Activated naive CD8-positive, alpha-beta T cell treated with anti-CD3 and anti-CD28 coated beads, Interleukin-2, amount 50 U/mL, for 24 hours (primary cell): ENCODE results near the gene CNIH3.

Source experiments
- ATAC-seq: fragments of 150-1000 bp; cut with Tn5 transposase; one replicate; pipeline ENCODE4 v1.10.0; 2021
- DNase-seq: peaks from one replicate; pipeline ENCODE4 v3.0.0; 2021
- H3K27ac Mint-ChIP-seq: one replicate; pipeline ENCODE4 v1.8.0; 2021; ENCODE audit warnings: mild to moderate bottlenecking, mixed read lengths
- H3K27me3 Mint-ChIP-seq: one replicate; pipeline ENCODE4 v1.8.0; 2021; ENCODE audit warnings: mixed read lengths
- H3K36me3 Mint-ChIP-seq: one replicate; pipeline ENCODE4 v1.8.0; 2021; ENCODE audit warnings: low read depth, mixed read lengths
- H3K4me1 Mint-ChIP-seq: one replicate; pipeline ENCODE4 v1.8.0; 2021; ENCODE audit warnings: mixed read lengths
- H3K4me3 Mint-ChIP-seq: one replicate; pipeline ENCODE4 v1.8.0; 2021; ENCODE audit warnings: mild to moderate bottlenecking, moderate library complexity, mixed read lengths
- H3K9me3 Mint-ChIP-seq: one replicate; pipeline ENCODE4 v1.8.0; 2021; ENCODE audit warnings: mixed read lengths

The CNIH3 gene

GRCh38 chr1:224739303-224739996 lies 123.3 kb downstream of the CNIH3 start:
- no peak for ATAC-seq
- no peak for DNase-seq
- peaks cover 9% of the 10 kb centered on the region for H3K4me1 Mint-ChIP-seq
- no peak overlapping the region for H3K27ac Mint-ChIP-seq
- H3K27me3 Mint-ChIP-seq = peaks cover 2% of the 10 kb centered on the region
- no peak overlapping the region for H3K4me3 Mint-ChIP-seq
- H3K9me3 Mint-ChIP-seq = no peaks in the 10 kb centered on the region
- no peaks in the 10 kb centered on the region for H3K36me3 Mint-ChIP-seq

- Mint-ChIP-seq H3K27ac (no peak overlapping the region), H3K27me3 (peaks cover 4% of the 10 kb centered on the region)
- ATAC-seq = no peak
Observed at GRCh38 chr1:224739997-224740684, 124.0 kb downstream of the CNIH3 start.

GRCh38 chr1:224740685-224741052 lies 124.6 kb downstream of the CNIH3 start:
- DNase-seq (no peak), ATAC-seq (no peak)
- Mint-ChIP-seq H3K9me3 (no peaks in the 10 kb centered on the region), H3K27ac (no peak overlapping the region), H3K36me3 (no peaks in the 10 kb centered on the region), H3K4me3 (no peak overlapping the region), H3K27me3 (peaks cover 4% of the 10 kb centered on the region), H3K4me1 (peaks cover 11% of the 10 kb centered on the region)

More at GRCh38 chr1:224739997-224740684, 124.0 kb downstream of the CNIH3 start:
- Mint-ChIP-seq H3K4me3 (no peak overlapping the region), H3K4me1 (peaks cover 8% of the 10 kb centered on the region), H3K9me3 (no peaks in the 10 kb centered on the region), H3K36me3 (no peaks in the 10 kb centered on the region)
- no peak for DNase-seq

- no peak for DNase-seq
- peaks cover 4% of the 10 kb centered on the region for H3K27me3 Mint-ChIP-seq
- H3K4me1 Mint-ChIP-seq = peaks cover 20% of the 10 kb centered on the region
- no peak for ATAC-seq
- H3K4me3 Mint-ChIP-seq = no peak overlapping the region
- no peaks in the 10 kb centered on the region for H3K9me3 Mint-ChIP-seq
- H3K36me3 Mint-ChIP-seq = no peaks in the 10 kb centered on the region
- no peak overlapping the region for H3K27ac Mint-ChIP-seq
Observed at GRCh38 chr1:224742349-224742748, 126.2 kb downstream of the CNIH3 start.

GRCh38 chr1:224743608-224744164 lies 127.6 kb downstream of the CNIH3 start:
- Mint-ChIP-seq H3K36me3 (no peaks in the 10 kb centered on the region), H3K9me3 (no peaks in the 10 kb centered on the region), H3K27ac (no peak overlapping the region), H3K27me3 (peaks cover 4% of the 10 kb centered on the region), H3K4me1 (peaks cover 23% of the 10 kb centered on the region), H3K4me3 (no peak overlapping the region)
- DNase-seq (no peak), ATAC-seq (no peak)

- DNase-seq (no peak), ATAC-seq (no peak)
- Mint-ChIP-seq H3K4me3 (no peak overlapping the region), H3K9me3 (peaks cover 3% of the 10 kb centered on the region), H3K4me1 (peaks cover 23% of the 10 kb centered on the region), H3K27me3 (peaks cover 4% of the 10 kb centered on the region), H3K27ac (no peak overlapping the region), H3K36me3 (no peaks in the 10 kb centered on the region)
Observed at GRCh38 chr1:224744521-224744920, 128.4 kb downstream of the CNIH3 start.

GRCh38 chr1:224745394-224745793 lies 129.3 kb downstream of the CNIH3 start:
- Mint-ChIP-seq H3K27ac (no peak overlapping the region), H3K4me1 (peaks cover 24% of the 10 kb centered on the region)
- DNase-seq = no peak

GRCh38 chr1:224745924-224746323 lies 129.8 kb downstream of the CNIH3 start:
- Mint-ChIP-seq H3K4me3 (no peak overlapping the region), H3K36me3 (no peaks in the 10 kb centered on the region), H3K27me3 (peaks cover 4% of the 10 kb centered on the region), H3K27ac (no peak overlapping the region), H3K4me1 (peaks cover 26% of the 10 kb centered on the region), H3K9me3 (peaks cover 3% of the 10 kb centered on the region)
- no peak for DNase-seq
- peak; percentile 41 for ATAC-seq

More at GRCh38 chr1:224745394-224745793, 129.3 kb downstream of the CNIH3 start:
- H3K27me3 Mint-ChIP-seq = peaks cover 4% of the 10 kb centered on the region
- H3K4me3 Mint-ChIP-seq = no peak overlapping the region
- no peaks in the 10 kb centered on the region for H3K36me3 Mint-ChIP-seq
- peaks cover 3% of the 10 kb centered on the region for H3K9me3 Mint-ChIP-seq
- no peak for ATAC-seq

GRCh38 chr1:224747578-224747977 lies 131.5 kb downstream of the CNIH3 start:
- peaks cover 26% of the 10 kb centered on the region for H3K4me1 Mint-ChIP-seq
- H3K27ac Mint-ChIP-seq = no peak overlapping the region
- DNase-seq (peak; percentile 21), ATAC-seq (peak; percentile 68)
- peaks cover 3% of the 10 kb centered on the region for H3K9me3 Mint-ChIP-seq
- no peak overlapping the region for H3K4me3 Mint-ChIP-seq
- peaks cover 10% of the 10 kb centered on the region for H3K27me3 Mint-ChIP-seq
- no peaks in the 10 kb centered on the region for H3K36me3 Mint-ChIP-seq

GRCh38 chr1:224749916-224750315 lies 133.8 kb downstream of the CNIH3 start:
- peaks cover 3% of the 10 kb centered on the region for H3K9me3 Mint-ChIP-seq
- DNase-seq = no peak
- no peak overlapping the region for H3K27ac Mint-ChIP-seq
- peaks cover 25% of the 10 kb centered on the region for H3K4me1 Mint-ChIP-seq
- H3K4me3 Mint-ChIP-seq = no peak overlapping the region
- no peak for ATAC-seq
- H3K36me3 Mint-ChIP-seq = no peaks in the 10 kb centered on the region
- H3K27me3 Mint-ChIP-seq = peaks cover 8% of the 10 kb centered on the region

- peaks cover 3% of the 10 kb centered on the region for H3K9me3 Mint-ChIP-seq
- no peak overlapping the region for H3K4me3 Mint-ChIP-seq
- peaks cover 8% of the 10 kb centered on the region for H3K4me1 Mint-ChIP-seq
- peaks cover 7% of the 10 kb centered on the region for H3K27me3 Mint-ChIP-seq
- no peak for DNase-seq
- H3K36me3 Mint-ChIP-seq = no peaks in the 10 kb centered on the region
- ATAC-seq = no peak
- H3K27ac Mint-ChIP-seq = no peak overlapping the region
Observed at GRCh38 chr1:224751624-224752311, 135.7 kb downstream of the CNIH3 start.

- Mint-ChIP-seq H3K36me3 (no peaks in the 10 kb centered on the region), H3K4me1 (peaks cover 2% of the 10 kb centered on the region), H3K27me3 (peaks cover 9% of the 10 kb centered on the region), H3K9me3 (peaks cover 6% of the 10 kb centered on the region), H3K4me3 (no peak overlapping the region), H3K27ac (no peak overlapping the region)
- ATAC-seq = no peak
- no peak for DNase-seq
Observed at GRCh38 chr1:224753491-224753890, 137.4 kb downstream of the CNIH3 start.

GRCh38 chr1:224755586-224755985 lies 139.5 kb downstream of the CNIH3 start:
- no peak for ATAC-seq
- no peak overlapping the region for H3K4me3 Mint-ChIP-seq
- no peak overlapping the region for H3K27ac Mint-ChIP-seq
- no peak for DNase-seq
- no peaks in the 10 kb centered on the region for H3K4me1 Mint-ChIP-seq
- peaks cover 13% of the 10 kb centered on the region for H3K9me3 Mint-ChIP-seq
- no peaks in the 10 kb centered on the region for H3K36me3 Mint-ChIP-seq
- peaks cover 9% of the 10 kb centered on the region for H3K27me3 Mint-ChIP-seq

- H3K9me3 Mint-ChIP-seq = peaks cover 13% of the 10 kb centered on the region
- no peak overlapping the region for H3K4me3 Mint-ChIP-seq
- no peak for DNase-seq
- H3K36me3 Mint-ChIP-seq = no peaks in the 10 kb centered on the region
- H3K27ac Mint-ChIP-seq = no peak overlapping the region
- no peak for ATAC-seq
- H3K4me1 Mint-ChIP-seq = no peaks in the 10 kb centered on the region
- peaks cover 3% of the 10 kb centered on the region for H3K27me3 Mint-ChIP-seq
Observed at GRCh38 chr1:224757508-224757907, 141.4 kb downstream of the CNIH3 start.

GRCh38 chr1:224759135-224759534 lies 143.0 kb downstream of the CNIH3 start:
- Mint-ChIP-seq H3K9me3 (peaks cover 13% of the 10 kb centered on the region), H3K27me3 (peaks cover 8% of the 10 kb centered on the region), H3K4me1 (no peaks in the 10 kb centered on the region), H3K27ac (no peak overlapping the region), H3K4me3 (no peak overlapping the region), H3K36me3 (no peaks in the 10 kb centered on the region)
- DNase-seq (no peak), ATAC-seq (no peak)
